NB4 (cell line): ENCODE results near the gene LIPM.
A peak's percentile ranks its signal among the peaks of the same experiment; 100 is the strongest.

Source experiments
- DNase-seq: peaks from one replicate; pipeline ENCODE4 v3.0.0; 2010; ENCODE audit warnings: low read depth
- H3K4me3 ChIP-seq: one replicate; pipeline ENCODE4 v1.5.1; 2011; ENCODE audit warnings: mild to moderate bottlenecking, low read depth, low read length, moderate library complexity
- MYC ChIP-seq: IDR thresholded peaks from 2 replicates; pipeline ENCODE4 v1.6.1; 2011; ENCODE audit warnings: low read depth, low read length
- POLR2A ChIP-seq: IDR thresholded peaks from 2 replicates; pipeline ENCODE4 v1.6.1; 2011; ENCODE audit warnings: mild to moderate bottlenecking; ENCODE audit not compliant: insufficient read length; ENCODE audit errors: extremely low read depth
- TF ChIP-seq, protein P1 (sequence below): IDR thresholded peaks from one replicate; pipeline ENCODE4 v1.5.1; 2012; ENCODE audit warnings: low read depth, low read length
- TF ChIP-seq, protein P2 (sequence below): IDR thresholded peaks from 2 replicates; pipeline ENCODE4 v1.6.1; 2011; ENCODE audit warnings: low read depth, low read length

The LIPM gene

GRCh38 chr10:88802523-88803285, at the start of gene LIPM:
Gene LIPM, plus strand, starts transcription at chr10:88802730. Its CDS starts 167 bp downstream, at chr10:88802897.
- no peak within 1 kb of the TSS for H3K4me3 ChIP-seq
- no peak for DNase-seq
- TF ChIP-seq, protein P1, sequence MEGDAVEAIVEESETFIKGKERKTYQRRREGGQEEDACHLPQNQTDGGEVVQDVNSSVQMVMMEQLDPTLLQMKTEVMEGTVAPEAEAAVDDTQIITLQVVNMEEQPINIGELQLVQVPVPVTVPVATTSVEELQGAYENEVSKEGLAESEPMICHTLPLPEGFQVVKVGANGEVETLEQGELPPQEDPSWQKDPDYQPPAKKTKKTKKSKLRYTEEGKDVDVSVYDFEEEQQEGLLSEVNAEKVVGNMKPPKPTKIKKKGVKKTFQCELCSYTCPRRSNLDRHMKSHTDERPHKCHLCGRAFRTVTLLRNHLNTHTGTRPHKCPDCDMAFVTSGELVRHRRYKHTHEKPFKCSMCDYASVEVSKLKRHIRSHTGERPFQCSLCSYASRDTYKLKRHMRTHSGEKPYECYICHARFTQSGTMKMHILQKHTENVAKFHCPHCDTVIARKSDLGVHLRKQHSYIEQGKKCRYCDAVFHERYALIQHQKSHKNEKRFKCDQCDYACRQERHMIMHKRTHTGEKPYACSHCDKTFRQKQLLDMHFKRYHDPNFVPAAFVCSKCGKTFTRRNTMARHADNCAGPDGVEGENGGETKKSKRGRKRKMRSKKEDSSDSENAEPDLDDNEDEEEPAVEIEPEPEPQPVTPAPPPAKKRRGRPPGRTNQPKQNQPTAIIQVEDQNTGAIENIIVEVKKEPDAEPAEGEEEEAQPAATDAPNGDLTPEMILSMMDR = no peak
- no peak for TF ChIP-seq POLR2A
- TF ChIP-seq, protein P2, sequence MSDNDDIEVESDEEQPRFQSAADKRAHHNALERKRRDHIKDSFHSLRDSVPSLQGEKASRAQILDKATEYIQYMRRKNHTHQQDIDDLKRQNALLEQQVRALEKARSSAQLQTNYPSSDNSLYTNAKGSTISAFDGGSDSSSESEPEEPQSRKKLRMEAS = no peak

DNA sequence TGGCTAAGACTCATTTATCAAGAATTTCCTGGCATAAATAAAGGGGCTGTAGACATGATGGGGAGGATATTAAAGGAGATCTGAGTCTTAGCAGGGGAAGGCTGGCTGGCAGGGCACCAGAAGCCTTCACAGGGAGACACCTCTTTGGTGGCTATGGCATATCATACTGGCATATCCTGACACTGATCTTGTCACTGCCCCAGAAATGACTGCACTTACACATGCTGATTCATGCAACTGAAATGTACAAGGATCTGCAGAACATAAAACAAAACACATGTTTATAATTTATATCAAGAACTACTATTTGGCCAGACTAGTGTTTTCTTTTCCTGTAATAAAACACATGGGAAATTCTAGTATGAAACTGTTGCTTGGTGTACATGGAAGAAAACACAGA, 48.2 kb upstream of the LIPM start:
- TF ChIP-seq MYC (no peak), POLR2A (no peak)
- TF ChIP-seq, protein P2 = no peak
- TF ChIP-seq, protein P1 = no peak
- DNase-seq = no peak
- H3K4me3 ChIP-seq = no peak overlapping the region

DNA sequence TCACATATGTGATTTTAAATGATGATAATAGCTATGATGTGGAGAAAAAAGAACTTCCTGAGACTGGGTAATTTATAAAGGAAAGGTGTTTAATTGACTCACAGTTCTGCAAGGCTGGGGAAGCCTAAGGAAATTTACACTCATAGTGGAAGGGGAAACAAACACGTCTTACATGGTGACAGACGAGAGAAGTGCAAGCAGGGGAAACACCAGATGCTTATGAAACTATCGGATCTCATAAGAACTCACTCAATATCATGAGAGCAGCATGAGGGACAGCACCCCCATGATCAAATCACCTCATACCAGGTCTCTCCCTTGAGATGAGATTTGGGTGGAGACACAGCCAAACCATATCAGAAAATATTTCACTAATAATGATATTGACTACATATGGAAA, 46.8 kb upstream of the LIPM start:
- DNase-seq = no peak
- no peak overlapping the region for H3K4me3 ChIP-seq
- TF ChIP-seq, protein P2 = no peak
- TF ChIP-seq MYC = no peak
- no peak for TF ChIP-seq POLR2A
- TF ChIP-seq, protein P1 = no peak

- TF ChIP-seq POLR2A = no peak
- TF ChIP-seq, protein P2 = no peak
- no peak for TF ChIP-seq MYC
- no peak overlapping the region for H3K4me3 ChIP-seq
- no peak for DNase-seq
Observed at GRCh38 chr10:88756660-88757059, 45.9 kb upstream of the LIPM start.

DNA sequence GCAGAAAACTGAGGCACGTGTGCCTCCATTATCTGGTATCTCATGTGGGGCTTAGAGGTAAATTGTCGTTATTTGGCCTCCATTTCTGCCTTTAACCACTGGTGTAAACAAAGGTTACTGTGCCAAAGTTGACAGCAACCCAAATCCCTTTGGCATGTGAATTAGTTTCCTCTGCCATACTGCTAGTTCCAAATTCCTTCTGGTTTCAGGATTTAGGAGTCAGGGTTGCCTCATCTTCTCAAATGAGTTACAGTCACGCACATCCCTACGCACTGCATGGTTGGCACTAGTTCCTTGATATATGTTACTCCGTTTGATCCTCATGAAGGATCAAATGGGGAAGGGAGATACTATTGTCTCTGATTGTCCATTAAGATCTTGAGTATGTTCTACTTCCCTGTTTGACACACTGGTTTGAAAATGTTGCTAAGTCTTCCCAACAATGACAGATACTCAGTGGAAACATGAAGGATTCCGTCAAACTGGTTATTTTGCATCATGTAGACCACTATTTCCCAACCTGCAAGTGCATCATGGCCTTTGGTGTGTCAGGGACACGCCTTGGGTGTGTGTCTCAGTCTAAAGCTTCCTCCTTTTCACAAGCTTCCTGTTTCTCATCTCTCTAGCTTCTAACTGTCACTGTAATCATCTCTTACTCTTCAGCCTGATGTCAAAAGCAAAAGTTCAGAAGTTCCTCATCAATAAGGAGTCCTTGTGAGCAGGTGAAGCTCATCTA, 43.0 kb upstream of the LIPM start, which contains the start of gene LIPN:
Gene LIPN (plus strand): TSS at position 655 of the 736 bp plus-strand sequence. CDS start 1,386 bp downstream, outside the sequence.
- no peak for TF ChIP-seq POLR2A
- TF ChIP-seq MYC = 0 out of 2 replicates have a peak, but pooled peaks have one; percentile 32
- TF ChIP-seq, protein P1 = no peak
- TF ChIP-seq, protein P2 = peak; percentile 36; the same call in 1 of the 2 replicates
- no peak within 1 kb of the TSS for H3K4me3 ChIP-seq
- peak; percentile 80 for DNase-seq

GRCh38 chr10:88762906-88763305, 39.6 kb upstream of the LIPM start:
- TF ChIP-seq POLR2A (no peak), MYC (no peak)
- TF ChIP-seq, protein P2 = no peak
- TF ChIP-seq, protein P1 = no peak
- H3K4me3 ChIP-seq = no peak overlapping the region
- DNase-seq = no peak
